HCT116 (cell line): ENCODE data around the gene SNED1. TPM values are rescaled to one million over a fixed set of nuclear protein-coding genes. Genes with fewer than 3 reads are reported as not detected.

Experiments
- ATAC-seq: fragments of 200-7000 bp; cut with Tn5 transposase; 2 replicates; pipeline ENCODE4 v1.9.1; 2020; ENCODE audit warnings: mild to moderate bottlenecking, moderate library complexity
- BruUV-seq: library from RNA; stranded (reverse); fragments of 400-500 nt; replicated peaks from 2 replicates; lab custom pipeline; 2021; lab: Mats Ljungman, UMichigan
- CTCF ChIA-PET: fragments of 300-600 bp; sonication (Branson Sonifier 250); formaldehyde crosslinking; loops from one replicate; lab custom pipeline; 2021; ENCODE audit warnings: antibody characterized with exemption; lab: Charles Lee
- POLR2A ChIA-PET: fragments of 300-600, 350-600 bp; sonication (Branson Sonifier 250); formaldehyde crosslinking; loops from one replicate; lab custom pipeline; 2021; ENCODE audit warnings: antibody characterized with exemption; lab: Charles Lee
- RAD21 ChIA-PET, 2 experiments: fragments of 300-600 bp; sonication (Branson Sonifier 250); formaldehyde crosslinking; loops; one replicate each; lab custom pipeline; 2023; ENCODE audit warnings: low total read pairs in 2 of 2; ENCODE audit not compliant: uncharacterized antibody in 2 of 2, unreplicated experiment in 2 of 2, low non-redundant PET in 1 of 2; lab: Charles Lee
- DNase-seq: peaks from one replicate; pipeline ENCODE4 v3.0.0-alpha.2; 2010; ENCODE audit warnings: low read depth, low spot score
- H2AFZ ChIP-seq: fragments of 200-600 bp; shearing (Covaris generic), sonication (generic); 2 replicates; pipeline ENCODE4 v1.6.1; 2017; ENCODE audit warnings: low read depth, mixed run types, mixed read lengths, antibody characterized with exemption, low read length; ENCODE audit not compliant: poor library complexity, severe bottlenecking
- H3K27ac ChIP-seq: 2 replicates; pipeline ENCODE4 v1.5.1; 2012; ENCODE audit warnings: low read depth, low read length
- H3K27me3 ChIP-seq: fragments of 200-600 bp; sonication (generic); 2 replicates; pipeline ENCODE4 v1.6.1; 2016; ENCODE audit warnings: mixed run types, low read length, mixed read lengths; ENCODE audit not compliant: insufficient read depth
- H3K36me3 ChIP-seq, 2 experiments: fragments of 200-500 bp in 1 of 2; fragments of 200-600 bp in 1 of 2; sonication (Bioruptor generic) in 1 of 2; sonication (generic) in 1 of 2; 2 replicates each; pipeline versions ENCODE4 v1.5.1 to v1.6.1; 2014 to 2016; ENCODE audit warnings: low read length in 2 of 2, inconsistent platforms in 1 of 2, mixed read lengths in 1 of 2, mixed run types in 1 of 2; ENCODE audit not compliant: insufficient read depth in 2 of 2, control insufficient read depth in 1 of 2
- H3K4me1 ChIP-seq, 2 experiments: fragments of 200-600 bp in 1 of 2; sonication (generic) in 1 of 2; 2 replicates each; pipeline versions ENCODE4 v1.5.1 to v1.6.1; 2012 to 2017; ENCODE audit warnings: low read length in 2 of 2, inconsistent platforms in 1 of 2, mild to moderate bottlenecking in 1 of 2, mixed read lengths in 1 of 2, mixed run types in 1 of 2, moderate library complexity in 1 of 2; ENCODE audit not compliant: insufficient read depth in 2 of 2, control insufficient read depth in 1 of 2
- H3K4me2 ChIP-seq: fragments of 200-600 bp; sonication (generic); 2 replicates; pipeline ENCODE4 v1.6.1; 2017; ENCODE audit warnings: mixed run types, low read length, mixed read lengths
- H3K4me3 ChIP-seq, 2 experiments: fragments of 200-600 bp in 1 of 2; sonication (generic) in 1 of 2; replicated peaks in 1 of 2; 2 replicates each; pipeline ENCODE4 v1.5.1; 2011 to 2016; ENCODE audit warnings: low read length in 2 of 2, control low read depth in 1 of 2, low read depth in 1 of 2, mild to moderate bottlenecking in 1 of 2, mixed read lengths in 1 of 2, mixed run types in 1 of 2
- H3K79me2 ChIP-seq: fragments of 200-600 bp; sonication (generic); 2 replicates; pipeline ENCODE4 v1.6.1; 2017; ENCODE audit warnings: mild to moderate bottlenecking, mixed run types, low read length, moderate library complexity, mixed read lengths; ENCODE audit not compliant: insufficient read depth
- H3K9ac ChIP-seq: fragments of 200-600 bp; sonication (generic); 2 replicates; pipeline ENCODE4 v1.6.1; 2016; ENCODE audit warnings: low read length, mixed read lengths
- H3K9me2 ChIP-seq: fragments of 200-600 bp; sonication (generic), shearing (Covaris generic); 2 replicates; pipeline ENCODE4 v1.6.1; 2017; ENCODE audit warnings: mixed run types, mild to moderate bottlenecking, moderate library complexity; ENCODE audit not compliant: insufficient read depth
- H3K9me3 ChIP-seq, 2 experiments: fragments of 200-500 bp in 1 of 2; fragments of 200-600 bp in 1 of 2; sonication (Bioruptor generic) in 1 of 2; sonication (generic) in 1 of 2; 2 replicates each; pipeline ENCODE4 v1.6.1; 2014 to 2017; ENCODE audit warnings: low read length in 2 of 2, mixed read lengths in 2 of 2, inconsistent platforms in 1 of 2, low read depth in 1 of 2, mild to moderate bottlenecking in 1 of 2, mixed run types in 1 of 2, moderate library complexity in 1 of 2; ENCODE audit not compliant: control insufficient read depth in 1 of 2, insufficient read depth in 1 of 2
- H4K20me1 ChIP-seq: fragments of 200-600 bp; sonication (generic), shearing (Covaris generic); 2 replicates; pipeline ENCODE4 v1.6.1; 2017; ENCODE audit warnings: mixed run types, mild to moderate bottlenecking, moderate library complexity; ENCODE audit not compliant: insufficient read depth
- CBX3 ChIP-seq: IDR thresholded peaks from 2 replicates; pipeline ENCODE4 v1.6.1; 2012; ENCODE audit warnings: low read depth
- FOSL1 ChIP-seq: IDR thresholded peaks from 2 replicates; pipeline ENCODE4 v1.6.1; 2012; ENCODE audit warnings: low read depth
- POLR2AphosphoS5 ChIP-seq: IDR thresholded peaks from 2 replicates; pipeline ENCODE4 v1.6.1; 2011; ENCODE audit warnings: mild to moderate bottlenecking, low read depth, low read length, moderate library complexity
- SIN3A ChIP-seq: IDR thresholded peaks from 2 replicates; pipeline ENCODE4 v1.6.1; 2012; ENCODE audit warnings: low read depth
- SP1 ChIP-seq: IDR thresholded peaks from 2 replicates; pipeline ENCODE4 v1.6.1; 2012; ENCODE audit warnings: low read depth
- YY1 ChIP-seq: IDR thresholded peaks from 2 replicates; pipeline ENCODE4 v1.6.1; 2011; ENCODE audit warnings: low read length, low read depth, moderate library complexity, mild to moderate bottlenecking; ENCODE audit not compliant: insufficient replicate concordance; ENCODE audit errors: extremely low read depth
- ZFX ChIP-seq: fragments of 450-650 bp; IDR thresholded peaks from 2 replicates; pipeline ENCODE4 v1.6.1; 2017
- intact Hi-C: fragments of 100-400 bp; cut with micrococcal nuclease; formaldehyde crosslinking; loops from 2 replicates; pipeline ENCODE4 v1.10.0; 2022
- total RNA-seq: library from RNA; stranded (reverse); gene quantifications from one replicate; pipeline ENCODE4 v1.2.1, GENCODE V29; 2021; ENCODE audit not compliant: unreplicated experiment
- TF ChIP-seq, protein P1 (sequence below), 3 experiments: fragments of 200-600 bp in 1 of 3; sonication (generic) in 1 of 3; IDR thresholded peaks in 2 of 3; conservative IDR thresholded peaks in 1 of 3; 2 replicates each; pipeline ENCODE4 v1.5.1; 2012 to 2017; ENCODE audit warnings: low read depth in 2 of 3, low read length in 2 of 3, antibody characterized with exemption in 1 of 3, borderline replicate concordance in 1 of 3, control low read depth in 1 of 3, mild to moderate bottlenecking in 1 of 3, mixed read lengths in 1 of 3, mixed run types in 1 of 3, moderate library complexity in 1 of 3; ENCODE audit not compliant: insufficient read depth in 1 of 3
- TF ChIP-seq, protein P2 (sequence below): IDR thresholded peaks from 2 replicates; pipeline ENCODE4 v1.6.1; 2012

SNED1 gene
- total RNA-seq, 1 experiment from 2014 or later, result 9.6 TPM

GRCh38 chr2:241050624-241051577 is 52.5 kb downstream of the SNED1 start:
- ATAC-seq, result no peak
- Histone ChIP-seq H3K27me3 (no peaks in the 10 kb centered on the region), H3K9ac (no peak overlapping the region), H3K4me1 (no peaks in the 10 kb centered on the region), H2AFZ (no peak overlapping the region), H3K36me3 (no peaks in the 10 kb centered on the region), H3K4me3 (no peak overlapping the region), H3K27ac (no peak overlapping the region), H4K20me1 (no peaks in the 10 kb centered on the region), H3K79me2 (no peaks in the 10 kb centered on the region), H3K4me2 (no peak overlapping the region), H3K9me2 (no peaks in the 10 kb centered on the region), H3K9me3 (no peaks in the 10 kb centered on the region)
- ChIA-PET CTCF (no interaction called here), POLR2A (no interaction called here), RAD21 (no interaction called here)
- no peak for DNase-seq
- intact Hi-C loops, result no loop called here
- TF ChIP-seq ZFX, result no peak
- no peak for TF ChIP-seq POLR2AphosphoS5
- no peak for TF ChIP-seq YY1
- TF ChIP-seq FOSL1, result no peak
- TF ChIP-seq SIN3A, result no peak
- TF ChIP-seq, protein P1, sequence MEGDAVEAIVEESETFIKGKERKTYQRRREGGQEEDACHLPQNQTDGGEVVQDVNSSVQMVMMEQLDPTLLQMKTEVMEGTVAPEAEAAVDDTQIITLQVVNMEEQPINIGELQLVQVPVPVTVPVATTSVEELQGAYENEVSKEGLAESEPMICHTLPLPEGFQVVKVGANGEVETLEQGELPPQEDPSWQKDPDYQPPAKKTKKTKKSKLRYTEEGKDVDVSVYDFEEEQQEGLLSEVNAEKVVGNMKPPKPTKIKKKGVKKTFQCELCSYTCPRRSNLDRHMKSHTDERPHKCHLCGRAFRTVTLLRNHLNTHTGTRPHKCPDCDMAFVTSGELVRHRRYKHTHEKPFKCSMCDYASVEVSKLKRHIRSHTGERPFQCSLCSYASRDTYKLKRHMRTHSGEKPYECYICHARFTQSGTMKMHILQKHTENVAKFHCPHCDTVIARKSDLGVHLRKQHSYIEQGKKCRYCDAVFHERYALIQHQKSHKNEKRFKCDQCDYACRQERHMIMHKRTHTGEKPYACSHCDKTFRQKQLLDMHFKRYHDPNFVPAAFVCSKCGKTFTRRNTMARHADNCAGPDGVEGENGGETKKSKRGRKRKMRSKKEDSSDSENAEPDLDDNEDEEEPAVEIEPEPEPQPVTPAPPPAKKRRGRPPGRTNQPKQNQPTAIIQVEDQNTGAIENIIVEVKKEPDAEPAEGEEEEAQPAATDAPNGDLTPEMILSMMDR (IDR thresholded peaks at IDR 0.05 in 2 of 3, conservative IDR thresholded peaks at IDR 0.05 in 1 of 3; ENCODE audit: borderline replicate concordance in 1 of 3, insufficient read depth in 1 of 3, low read depth in 2 of 3, low read length in 2 of 3), result no peak
- TF ChIP-seq, protein P2, sequence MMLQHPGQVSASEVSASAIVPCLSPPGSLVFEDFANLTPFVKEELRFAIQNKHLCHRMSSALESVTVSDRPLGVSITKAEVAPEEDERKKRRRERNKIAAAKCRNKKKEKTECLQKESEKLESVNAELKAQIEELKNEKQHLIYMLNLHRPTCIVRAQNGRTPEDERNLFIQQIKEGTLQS, result no peak
- no peak for TF ChIP-seq SP1
- no peak for TF ChIP-seq CBX3
- BruUV-seq, result no TSS peak
